Cardiac atrium fibroblast (primary cell): ENCODE results near the gene KIF15. TPM values are rescaled to one million over a fixed set of nuclear protein-coding genes. Genes with fewer than 3 reads are reported as not detected.

Source experiments
- total RNA-seq: library from RNA; depleted of rRNA; stranded (reverse); fragments of >200 nt; gene quantifications from 2 replicates; pipeline ENCODE4 v1.2.3, GENCODE V29; 2015

The KIF15 gene, protein sequence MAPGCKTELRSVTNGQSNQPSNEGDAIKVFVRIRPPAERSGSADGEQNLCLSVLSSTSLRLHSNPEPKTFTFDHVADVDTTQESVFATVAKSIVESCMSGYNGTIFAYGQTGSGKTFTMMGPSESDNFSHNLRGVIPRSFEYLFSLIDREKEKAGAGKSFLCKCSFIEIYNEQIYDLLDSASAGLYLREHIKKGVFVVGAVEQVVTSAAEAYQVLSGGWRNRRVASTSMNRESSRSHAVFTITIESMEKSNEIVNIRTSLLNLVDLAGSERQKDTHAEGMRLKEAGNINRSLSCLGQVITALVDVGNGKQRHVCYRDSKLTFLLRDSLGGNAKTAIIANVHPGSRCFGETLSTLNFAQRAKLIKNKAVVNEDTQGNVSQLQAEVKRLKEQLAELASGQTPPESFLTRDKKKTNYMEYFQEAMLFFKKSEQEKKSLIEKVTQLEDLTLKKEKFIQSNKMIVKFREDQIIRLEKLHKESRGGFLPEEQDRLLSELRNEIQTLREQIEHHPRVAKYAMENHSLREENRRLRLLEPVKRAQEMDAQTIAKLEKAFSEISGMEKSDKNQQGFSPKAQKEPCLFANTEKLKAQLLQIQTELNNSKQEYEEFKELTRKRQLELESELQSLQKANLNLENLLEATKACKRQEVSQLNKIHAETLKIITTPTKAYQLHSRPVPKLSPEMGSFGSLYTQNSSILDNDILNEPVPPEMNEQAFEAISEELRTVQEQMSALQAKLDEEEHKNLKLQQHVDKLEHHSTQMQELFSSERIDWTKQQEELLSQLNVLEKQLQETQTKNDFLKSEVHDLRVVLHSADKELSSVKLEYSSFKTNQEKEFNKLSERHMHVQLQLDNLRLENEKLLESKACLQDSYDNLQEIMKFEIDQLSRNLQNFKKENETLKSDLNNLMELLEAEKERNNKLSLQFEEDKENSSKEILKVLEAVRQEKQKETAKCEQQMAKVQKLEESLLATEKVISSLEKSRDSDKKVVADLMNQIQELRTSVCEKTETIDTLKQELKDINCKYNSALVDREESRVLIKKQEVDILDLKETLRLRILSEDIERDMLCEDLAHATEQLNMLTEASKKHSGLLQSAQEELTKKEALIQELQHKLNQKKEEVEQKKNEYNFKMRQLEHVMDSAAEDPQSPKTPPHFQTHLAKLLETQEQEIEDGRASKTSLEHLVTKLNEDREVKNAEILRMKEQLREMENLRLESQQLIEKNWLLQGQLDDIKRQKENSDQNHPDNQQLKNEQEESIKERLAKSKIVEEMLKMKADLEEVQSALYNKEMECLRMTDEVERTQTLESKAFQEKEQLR (N-terminal part only)
- 4.2 and 5.4 TPM in 2 replicates for total RNA-seq

DNA sequence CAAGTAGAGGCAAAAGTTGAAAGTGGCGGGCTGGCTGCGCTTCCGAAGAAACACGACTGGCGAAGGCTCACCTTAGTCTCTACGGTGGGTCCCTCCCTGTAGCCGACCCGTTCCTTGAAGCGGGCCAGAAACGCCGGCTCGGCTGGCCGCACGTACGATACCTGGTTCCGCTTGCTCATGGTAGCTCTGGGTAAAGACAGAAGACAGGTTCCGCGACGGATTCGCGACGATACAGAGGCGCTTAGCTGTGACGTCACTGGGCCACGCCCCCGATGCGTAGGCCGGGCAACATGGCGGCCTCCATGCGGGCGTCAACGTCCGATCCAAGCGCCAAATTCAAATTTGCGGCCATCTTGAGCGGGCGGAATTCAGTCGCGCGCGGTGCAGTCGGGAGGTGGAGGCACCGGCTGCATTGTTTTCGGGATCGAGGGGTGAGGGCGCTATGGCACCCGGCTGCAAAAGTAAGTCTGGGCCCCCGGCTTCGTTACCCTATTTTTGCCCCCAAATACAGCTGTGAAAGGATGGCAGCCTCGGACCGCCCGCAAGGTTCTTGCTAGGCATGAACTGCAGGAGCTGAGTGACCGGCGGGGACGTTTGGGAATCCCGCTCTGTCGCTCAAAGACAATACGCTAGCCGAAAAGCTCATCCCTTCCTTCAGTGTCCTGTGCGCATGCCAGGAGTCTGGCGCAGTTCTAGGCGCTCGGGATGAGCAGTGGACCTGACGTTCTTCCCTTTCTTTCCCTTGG is at the start of gene KIF15, which contains the start of gene KIAA1143:
Gene KIF15 (plus strand): TSS at position 371 of the 746 bp plus-strand sequence. CDS start 72 bp downstream, at position 443.
Gene KIAA1143 (minus strand): TSS at position 196 of the 746 bp plus-strand sequence. CDS start 17 bp downstream, at position 179.

DNA sequence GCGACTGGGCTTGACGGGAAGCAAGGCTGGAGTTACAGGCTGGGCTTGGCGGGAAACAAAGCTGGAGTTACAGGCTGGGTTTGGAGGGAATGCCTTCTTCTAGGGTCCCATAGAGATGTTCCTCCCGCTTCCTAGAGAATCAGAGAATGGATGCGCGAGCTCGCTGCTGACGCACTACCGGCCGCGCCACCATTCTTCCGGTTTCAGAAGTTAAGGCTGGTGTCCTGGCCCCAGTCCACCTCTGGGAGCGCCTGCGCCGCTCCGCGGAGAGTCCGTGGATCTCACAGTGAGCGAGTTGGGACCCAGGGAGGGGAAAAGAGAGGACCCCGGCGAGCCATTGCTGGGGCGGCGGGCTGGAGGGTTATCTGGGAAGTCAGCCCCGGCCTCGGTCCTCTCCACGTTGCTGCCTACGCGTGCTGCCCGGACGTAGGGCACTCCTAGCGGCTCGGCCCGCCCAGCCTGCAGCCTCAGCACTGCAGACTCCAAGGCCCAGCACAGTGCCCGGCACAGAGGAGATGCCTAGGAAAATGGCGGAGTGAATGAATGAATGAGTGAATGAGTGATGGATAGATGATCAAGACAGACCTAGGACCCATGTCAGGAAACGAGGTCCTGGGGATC is 49.0 kb upstream of the KIF15 start, which contains the start of gene ZNF502:
Gene ZNF502 (plus strand): TSS at position 206 of the 621 bp plus-strand sequence. CDS start 7,602 bp downstream, outside the sequence.

DNA sequence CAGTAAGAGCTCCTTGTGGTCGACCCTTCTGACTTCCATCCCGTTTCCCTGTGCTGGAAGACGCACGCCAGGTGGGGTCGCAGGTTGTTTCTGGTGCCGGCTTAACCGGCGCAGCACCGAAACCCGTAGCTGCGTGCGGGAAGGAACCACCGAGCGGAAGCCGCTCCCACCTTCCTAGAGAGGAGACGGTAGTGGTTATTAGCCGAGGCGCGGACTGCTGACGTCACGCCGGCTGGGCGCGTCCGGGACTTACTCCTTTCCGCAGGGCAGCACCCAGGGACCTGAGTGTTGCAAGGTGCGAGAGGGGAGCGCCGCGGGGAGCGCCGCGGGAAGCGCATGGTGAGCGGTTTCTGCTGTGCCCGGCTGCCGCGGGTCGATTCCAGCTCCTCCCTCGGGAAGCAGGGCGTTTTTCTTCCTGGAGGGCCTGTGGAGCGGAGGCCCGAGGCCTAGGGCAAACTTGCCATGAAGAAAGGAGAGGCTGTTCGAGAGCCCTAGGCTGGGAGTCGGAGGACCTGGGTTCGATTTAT is 32.1 kb upstream of the KIF15 start, which contains the start of gene ZNF501:
Gene ZNF501 (plus strand): TSS at position 252 of the 527 bp plus-strand sequence. CDS start 4,787 bp downstream, outside the sequence.

DNA sequence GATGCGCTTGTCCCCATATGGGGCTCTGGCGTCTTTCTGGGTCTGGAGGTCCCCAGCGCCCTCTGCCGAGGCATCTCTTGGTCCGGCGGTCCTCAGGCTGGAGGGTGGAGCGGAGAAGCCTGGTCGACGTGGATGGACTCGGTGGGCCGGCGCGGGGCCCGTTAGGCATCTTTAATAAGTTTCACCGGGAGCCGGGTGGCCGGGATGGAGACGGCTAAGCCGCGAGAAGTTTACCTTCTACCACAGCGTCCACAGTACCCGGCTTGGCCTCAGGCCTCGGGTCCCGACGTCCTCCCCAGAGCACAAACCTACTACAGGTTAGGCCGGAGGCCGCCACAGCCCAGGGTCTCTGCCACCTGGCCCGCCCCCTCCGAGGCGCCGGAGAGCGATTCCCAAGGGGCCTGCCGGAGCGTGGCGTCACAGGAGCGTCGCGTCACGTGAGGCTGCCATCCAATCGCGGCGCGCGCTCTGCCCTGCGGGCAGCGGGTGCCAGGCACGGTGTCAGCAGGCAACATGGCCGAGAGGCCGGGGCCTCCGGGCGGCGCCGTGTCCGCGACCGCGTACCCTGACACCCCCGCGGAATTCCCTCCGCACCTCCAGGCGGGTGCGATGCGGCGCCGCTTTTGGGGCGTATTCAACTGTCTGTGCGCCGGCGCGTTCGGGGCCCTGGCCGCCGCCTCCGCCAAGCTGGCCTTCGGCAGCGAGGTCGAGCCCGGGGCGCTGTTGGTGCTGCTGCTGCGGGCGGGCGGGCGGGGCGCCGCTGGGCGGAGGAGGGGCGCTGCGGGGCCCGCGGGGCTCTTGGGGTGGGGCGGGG is 100.0 kb downstream of the KIF15 start, which contains the start of gene TMEM42:
Gene TMEM42 (plus strand): TSS at position 501 of the 814 bp plus-strand sequence. CDS start 13 bp downstream, at position 514.

GRCh38 chr3:44874308-44874707 is 112.7 kb downstream of the KIF15 start, which contains the start of gene TGM4:
Gene TGM4, plus strand, starts transcription at chr3:44874608. Its CDS starts 71 bp downstream, at chr3:44874679.

Other genes starting within 250 kb of the KIF15 start
- 5.8 and 7.0 TPM in 2 replicates for gene ZKSCAN7, start 206.6 kb upstream of the KIF15 start, total RNA-seq
- gene ZNF660, start 176.8 kb upstream of the KIF15 start, total RNA-seq = 0.32 and 0.90 TPM in 2 replicates
- gene ZNF197, start 136.8 kb upstream of the KIF15 start, total RNA-seq = 10.5 and 10.8 TPM in 2 replicates
- 7.3 and 9.9 TPM in 2 replicates for gene ZNF35, start 113.1 kb upstream of the KIF15 start, total RNA-seq
- gene ZNF502, start 49.1 kb upstream of the KIF15 start, total RNA-seq = 3.6 and 5.4 TPM in 2 replicates
- 3.1 and 11.9 TPM in 2 replicates for gene ZNF501, start 32.2 kb upstream of the KIF15 start, total RNA-seq
- 17.5 and 19.0 TPM in 2 replicates for gene KIAA1143, start 175 bp upstream of the KIF15 start, total RNA-seq
- gene TMEM42, start 100.1 kb downstream of the KIF15 start, total RNA-seq = 13.5 and 35.2 TPM in 2 replicates
- gene TGM4, start 112.8 kb downstream of the KIF15 start, total RNA-seq = not detected in 2 replicates
- 54.0 and 64.3 TPM in 2 replicates for gene ZDHHC3, start 214.4 kb downstream of the KIF15 start, total RNA-seq
- 50.7 and 55.6 TPM in 2 replicates for gene EXOSC7, start 214.4 kb downstream of the KIF15 start, total RNA-seq